T-cell (primary cell): ENCODE results near the gene CBFB. TPM values are rescaled to one million over a fixed set of nuclear protein-coding genes. Genes with fewer than 3 reads are reported as not detected.
"Not testable (repeated sequence)": the region's sequence is repeated elsewhere in the genome, so short reads cannot be mapped to it uniquely, and the experiment has no call there.

Source experiments
- ATAC-seq, 4 experiments: fragments of 200-7000 bp in 3 of 4; fragments of 150-1000 bp in 1 of 4; cut with Tn5 transposase; replicated peaks in 1 of 4; 1 replicate in 3 of 4; 2 replicates in 1 of 4; pipeline ENCODE4 v1.10.0; 2021; ENCODE audit warnings: moderate library complexity in 3 of 4, mild to moderate bottlenecking in 2 of 4, moderate number of reproducible peaks in 1 of 4
- CTCF ChIA-PET, 2 donors: fragments of 300-600 bp; sonication (Branson Sonifier 250); formaldehyde crosslinking; loops; one replicate each; lab custom pipeline; 2022; ENCODE audit warnings: antibody characterized with exemption in 2 of 2; lab: Charles Lee
- POLR2A ChIA-PET, 2 donors: fragments of 300-600 bp; sonication (Branson Sonifier 250); formaldehyde crosslinking; loops; one replicate each; lab custom pipeline; 2022; ENCODE audit warnings: antibody characterized with exemption in 2 of 2; lab: Charles Lee
- DNase-seq, 35 experiments: peaks; one replicate each; pipeline versions ENCODE4 v3.0.0 to v3.0.0-alpha.2; 2013 to 2023
- H3K27ac ChIP-seq: one replicate; pipeline ENCODE4 v1.5.1; 2013; ENCODE audit warnings: low read length
- H3K27me3 ChIP-seq, 2 experiments: replicated peaks in 1 of 2; 1 replicate in 1 of 2; 2 replicates in 1 of 2; pipeline versions ENCODE4 v1.6.1 to v1.7.0; 2013; ENCODE audit warnings: low read length in 1 of 2, mixed read lengths in 1 of 2; ENCODE audit not compliant: control insufficient read depth in 2 of 2, insufficient read depth in 2 of 2; ENCODE audit errors: extremely low read depth in 1 of 2
- H3K36me3 ChIP-seq, 2 donors: 1 replicate in 1 of 2; 2 replicates in 1 of 2; pipeline versions ENCODE4 v1.6.1 to v1.7.0; 2013; ENCODE audit warnings: low read length in 1 of 2; ENCODE audit not compliant: control insufficient read depth in 2 of 2, insufficient read depth in 1 of 2; ENCODE audit errors: extremely low read depth in 1 of 2
- H3K4me1 ChIP-seq, 2 experiments: 1 replicate in 1 of 2; 2 replicates in 1 of 2; pipeline versions ENCODE4 v1.6.1 to v1.7.0; 2013; ENCODE audit warnings: low read length in 2 of 2, mixed read lengths in 1 of 2; ENCODE audit not compliant: insufficient read depth in 2 of 2, control insufficient read depth in 1 of 2; ENCODE audit errors: extremely low read depth in 1 of 2
- H3K4me3 ChIP-seq, 2 donors: 1 replicate in 1 of 2; 2 replicates in 1 of 2; pipeline versions ENCODE4 v1.5.1 to v1.7.0; 2013; ENCODE audit warnings: mild to moderate bottlenecking in 2 of 2, low read length in 1 of 2, moderate library complexity in 1 of 2; ENCODE audit not compliant: control insufficient read depth in 1 of 2; ENCODE audit errors: extremely low read depth in 1 of 2
- H3K9me3 ChIP-seq: 2 replicates; pipeline ENCODE4 v1.7.0; 2013
- H3K27ac Mint-ChIP-seq, 2 donors: one replicate each; pipeline ENCODE4 v1.8.0; 2020 to 2021; ENCODE audit warnings: mild to moderate bottlenecking in 2 of 2, mixed read lengths in 2 of 2
- H3K27me3 Mint-ChIP-seq, 2 donors: one replicate each; pipeline ENCODE4 v1.8.0; 2021 to 2022; ENCODE audit warnings: mixed read lengths in 2 of 2
- H3K36me3 Mint-ChIP-seq: one replicate; pipeline ENCODE4 v1.8.0; 2021; ENCODE audit warnings: mixed read lengths
- H3K4me1 Mint-ChIP-seq, 3 donors: one replicate each; pipeline ENCODE4 v1.8.0; 2020 to 2022; ENCODE audit warnings: mixed read lengths in 3 of 3, mild to moderate bottlenecking in 1 of 3
- H3K4me3 Mint-ChIP-seq, 3 donors: one replicate each; pipeline ENCODE4 v1.8.0; 2020 to 2022; ENCODE audit warnings: mild to moderate bottlenecking in 3 of 3, mixed read lengths in 3 of 3, moderate library complexity in 3 of 3
- H3K9me3 Mint-ChIP-seq, 3 donors: one replicate each; pipeline ENCODE4 v1.8.0; 2020 to 2022; ENCODE audit warnings: mixed read lengths in 3 of 3
- WGBS: methylation state at CpG from one replicate; pipeline ENCODE4 v1.1.5; 2013; ENCODE audit warnings: missing lambda C conversion rate; ENCODE audit not compliant: insufficient coverage; 5-methylcytosine and 5-hydroxymethylcytosine counted together
- total RNA-seq, 35 experiments: library from RNA in 6 of 35; stranded (reverse) in 6 of 35; fragments of 120-200 nt in 1 of 35; gene quantifications; one replicate each; pipeline versions ENCODE4 v1.2.1 to v1.2.4 and lab custom pipeline; 2013 to 2026

CBFB gene
- total RNA-seq, 5 donors from 2014 or later (not counting 1 experiment from before 2014, with no cell fraction given), result 80.0 to 115 (median 96.5) TPM

GRCh38 chr16:67115639-67116038 lies 86.7 kb downstream of the CBFB start:
- Mint-ChIP-seq H3K4me3 (no peak overlapping the region), H3K4me1 (peaks cover 40 to 44% (median 42%) of the 10 kb centered on the region in 3 donors), H3K36me3 (peaks cover 16% of the 10 kb centered on the region), H3K9me3 (no peaks in the 10 kb centered on the region), H3K27ac (peak overlapping the region in 1 of 2 donors; percentile 31), H3K27me3 (no peaks in the 10 kb centered on the region)
- POLR2A ChIA-PET, result no interaction called here
- Histone ChIP-seq H3K9me3 (no peaks in the 10 kb centered on the region), H3K27me3 (no peaks in the 10 kb centered on the region), H3K27ac (no peak overlapping the region), H3K4me1 (peaks cover 1 to 9% of the 10 kb centered on the region in 2 experiments), H3K4me3 (no peak overlapping the region), H3K36me3 (peaks cover 9 to 10% of the 10 kb centered on the region in 2 donors)
- ATAC-seq (no peak), DNase-seq (no peak)
- CTCF ChIA-PET, result interaction anchor here in 1 of 2 donors (1.4 kb wide), 1 partner anchor 40 kb away, joined by 3 read pairs; no protein-coding TSS in a partner anchor
- WGBS, result 97% methylated on average over 4 of the region's 7 CpGs

DNA sequence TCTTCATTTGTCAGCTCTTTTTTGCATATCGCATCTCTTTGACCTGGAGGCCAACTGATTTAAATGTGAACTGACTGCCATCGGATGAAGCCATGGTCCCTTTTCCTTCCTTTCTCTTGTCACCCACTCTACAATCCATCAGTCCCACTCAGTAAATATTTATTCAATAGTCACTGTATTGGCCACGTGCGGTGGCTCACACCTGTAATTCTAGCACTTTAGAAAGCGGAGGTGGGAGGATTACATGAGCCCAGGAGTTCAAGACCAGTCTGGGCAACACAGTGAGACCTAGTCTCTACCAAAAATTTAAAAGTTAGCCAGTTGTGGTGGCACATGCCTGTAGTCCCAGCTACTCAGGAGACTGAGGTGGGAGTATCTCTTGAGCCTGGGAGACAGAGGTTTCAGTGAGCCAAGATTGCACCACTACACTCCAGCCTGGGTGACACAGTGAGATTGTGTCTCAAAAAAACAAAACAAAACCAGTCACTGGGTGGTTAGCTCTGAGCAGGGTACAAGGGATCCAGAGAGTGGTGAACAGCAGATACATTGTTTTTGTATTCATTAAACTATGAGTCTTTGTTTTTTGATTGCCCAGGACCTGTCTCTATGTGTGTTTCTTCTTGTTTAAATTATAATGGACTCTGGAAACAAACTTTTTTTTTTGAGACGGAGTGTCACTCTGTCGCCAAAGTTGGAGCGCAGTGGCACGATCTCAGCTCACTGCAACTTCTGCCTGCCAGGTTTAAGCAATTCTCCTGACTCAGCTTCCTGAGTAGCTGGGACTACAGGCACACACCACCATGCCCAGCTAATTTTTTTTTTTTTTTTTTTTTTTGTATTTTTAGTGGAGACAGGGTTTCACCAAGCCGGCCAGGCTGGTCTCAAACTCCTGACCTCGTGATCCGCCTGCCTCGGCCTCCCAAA lies 87.7 kb downstream of the CBFB start:
- Histone ChIP-seq H3K9me3 (no peaks in the 10 kb centered on the region), H3K4me3 (no peak overlapping the region), H3K4me1 (no peaks in the 10 kb centered on the region), H3K27me3 (no peaks in the 10 kb centered on the region), H3K27ac (no peak overlapping the region), H3K36me3 (peaks cover 10 to 15% of the 10 kb centered on the region in 2 donors)
- no peak for DNase-seq
- Mint-ChIP-seq H3K4me1 (peaks cover 31 to 34% (median 33%) of the 10 kb centered on the region in 3 donors), H3K36me3 (peaks cover 19% of the 10 kb centered on the region), H3K9me3 (no peaks in the 10 kb centered on the region), H3K27ac (no peak overlapping the region), H3K4me3 (no peak overlapping the region), H3K27me3 (no peaks in the 10 kb centered on the region)
- ATAC-seq, result no peak
- CTCF ChIA-PET, result interaction anchor here in 1 of 2 donors (0.6 to 1.4 kb wide), 3 partner anchors 39 to 229 kb away, joined by 3 to 4 read pairs (median 3); no protein-coding TSS in a partner anchor
- POLR2A ChIA-PET, result interaction anchor here in 1 of 2 donors (0.7 kb wide), 1 partner anchor 506 kb away, joined by 6 read pairs; no protein-coding TSS in a partner anchor
- 96% methylated on average over 10 of the region's 13 CpGs for WGBS

DNA sequence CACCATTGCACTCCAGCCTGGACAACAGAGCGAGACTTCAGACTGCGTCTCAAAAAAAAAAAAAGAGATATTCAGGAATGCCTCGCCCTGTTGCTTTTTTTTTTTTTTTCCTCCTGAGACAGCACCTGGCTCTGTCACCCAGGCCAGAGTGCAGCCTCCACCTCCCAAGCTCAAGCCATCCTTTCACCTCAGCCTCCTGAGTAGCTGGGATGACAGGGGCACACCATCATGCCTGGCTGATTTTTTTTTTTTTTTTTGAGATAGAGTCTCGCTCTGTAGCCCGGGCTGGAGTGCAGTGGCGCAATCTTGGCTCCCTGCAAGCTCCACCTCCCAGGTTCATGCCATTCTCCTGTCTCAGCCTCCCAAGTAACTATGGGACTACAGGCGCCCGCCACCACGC lies 88.8 kb downstream of the CBFB start:
- Histone ChIP-seq H3K4me3 (no peak overlapping the region), H3K36me3 (peaks cover 10 to 25% of the 10 kb centered on the region in 2 donors), H3K27me3 (no peaks in the 10 kb centered on the region), H3K4me1 (no peaks in the 10 kb centered on the region), H3K27ac (no peak overlapping the region), H3K9me3 (no peaks in the 10 kb centered on the region)
- Mint-ChIP-seq H3K36me3 (peaks cover 22% of the 10 kb centered on the region), H3K27me3 (no peaks in the 10 kb centered on the region), H3K4me3 (no peak overlapping the region), H3K4me1 (peaks cover 22 to 27% (median 24%) of the 10 kb centered on the region in 3 donors), H3K27ac (no peak overlapping the region), H3K9me3 (no peaks in the 10 kb centered on the region)
- ATAC-seq, result no peak
- WGBS, result no CpG with 5 or more reads among the region's 9 CpGs
- POLR2A ChIA-PET, result interaction anchor here in 1 of 2 donors (0.6 kb wide), 1 partner anchor 542 kb away, joined by 4 read pairs; no protein-coding TSS in a partner anchor
- DNase-seq, result no peak
- CTCF ChIA-PET, result interaction anchor here (0.5 to 0.7 kb wide), 4 partner anchors 12 to 738 kb away, joined by 3 to 4 read pairs (median 3); no protein-coding TSS in a partner anchor

- Mint-ChIP-seq H3K4me1 (peaks cover 9 to 15% (median 15%) of the 10 kb centered on the region in 3 donors), H3K4me3 (no peak overlapping the region), H3K9me3 (no peaks in the 10 kb centered on the region), H3K36me3 (peaks cover 35% of the 10 kb centered on the region), H3K27me3 (no peaks in the 10 kb centered on the region), H3K27ac (no peak overlapping the region)
- CTCF ChIA-PET, result no interaction called here
- Histone ChIP-seq H3K27ac (no peak overlapping the region), H3K4me3 (no peak overlapping the region), H3K36me3 (peaks cover 10 to 36% of the 10 kb centered on the region in 2 donors), H3K4me1 (no peaks in the 10 kb centered on the region), H3K9me3 (no peaks in the 10 kb centered on the region), H3K27me3 (no peaks in the 10 kb centered on the region)
- ATAC-seq (no peak), DNase-seq (no peak)
- 88% methylated on average over 3 of the region's 5 CpGs for WGBS
- POLR2A ChIA-PET, result no interaction called here
Observed at GRCh38 chr16:67120025-67120424, 91.1 kb downstream of the CBFB start.

DNA sequence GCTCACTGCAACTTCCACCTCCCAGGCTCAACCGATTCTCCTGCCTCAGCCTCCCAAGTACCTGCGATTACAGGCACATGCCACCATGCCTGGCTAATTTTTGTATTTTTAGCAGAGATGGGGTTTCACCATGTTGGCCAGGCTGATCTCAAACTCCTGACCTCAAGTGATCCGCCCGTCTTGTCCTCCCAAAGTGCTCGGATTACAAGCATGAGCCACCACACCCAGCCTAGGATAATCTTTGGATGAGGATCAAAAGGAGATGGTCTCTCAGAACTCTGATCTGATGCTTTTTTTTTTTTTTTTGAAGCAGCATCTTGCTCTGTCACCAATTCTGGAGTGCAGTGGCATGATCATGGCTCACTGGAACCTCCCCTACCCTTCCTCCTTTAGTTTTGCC lies 93.8 kb downstream of the CBFB start:
- DNase-seq, H3K4me1 ChIP-seq, H3K4me3 Mint-ChIP-seq, H3K4me1 Mint-ChIP-seq, CTCF ChIA-PET, H3K9me3 ChIP-seq, POLR2A ChIA-PET, H3K27ac ChIP-seq, H3K9me3 Mint-ChIP-seq, H3K27me3 ChIP-seq, H3K27me3 Mint-ChIP-seq, H3K4me3 ChIP-seq, ATAC-seq, H3K27ac Mint-ChIP-seq: not testable (repeated sequence)
- WGBS, result 100% methylated on average over 1 of the region's 5 CpGs
- H3K36me3 Mint-ChIP-seq, result peaks cover 51% of the 10 kb centered on the region
- peaks cover 7 to 51% of the 10 kb centered on the region in 2 donors for H3K36me3 ChIP-seq

DNA sequence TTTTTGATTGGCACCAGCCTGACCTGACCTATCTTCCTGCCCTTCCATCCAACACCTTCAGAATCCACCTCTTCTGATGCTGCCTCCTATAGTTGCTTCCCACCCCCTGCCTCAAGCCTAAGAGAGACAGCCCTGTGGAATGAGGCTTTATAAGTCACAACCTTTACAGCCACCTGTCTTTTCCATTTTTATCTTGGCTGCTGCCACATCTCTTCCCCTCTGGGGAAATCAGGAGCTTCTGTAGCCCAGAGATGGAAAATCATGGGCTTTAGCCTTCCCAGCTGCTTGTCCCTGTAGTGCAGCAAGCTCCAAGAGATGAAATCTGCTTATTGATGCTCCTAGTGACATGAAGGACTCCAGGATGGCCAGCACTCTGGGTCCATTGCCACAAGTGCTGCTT lies 99.5 kb downstream of the CBFB start:
- no peaks in the 10 kb centered on the region for H3K9me3 Mint-ChIP-seq
- DNase-seq (no peak), ATAC-seq (no peak)
- H3K4me3 ChIP-seq, result no peak overlapping the region
- H3K9me3 ChIP-seq, result no peaks in the 10 kb centered on the region
- H3K4me3 Mint-ChIP-seq, result no peak overlapping the region
- H3K4me1 ChIP-seq, result no peaks in the 10 kb centered on the region
- POLR2A ChIA-PET, result no interaction called here
- no peaks in the 10 kb centered on the region for H3K27me3 Mint-ChIP-seq
- no peaks in the 10 kb centered on the region for H3K4me1 Mint-ChIP-seq
- H3K27ac ChIP-seq, result no peak overlapping the region
- H3K27ac Mint-ChIP-seq, result no peak overlapping the region
- H3K27me3 ChIP-seq, result no peaks in the 10 kb centered on the region
- CTCF ChIA-PET, result interaction anchor here (0.6 to 1.0 kb wide), 2 partner anchors 29 to 40 kb away, joined by 3 to 4 read pairs; no protein-coding TSS in a partner anchor
- H3K36me3 ChIP-seq, result peaks cover 3 to 56% of the 10 kb centered on the region in 2 donors
- peaks cover 61% of the 10 kb centered on the region for H3K36me3 Mint-ChIP-seq
